H1 (cell line): ENCODE results near the gene ZFAND3. TPM values are rescaled to one million over a fixed set of nuclear protein-coding genes. Genes with fewer than 3 reads are reported as not detected.

Experiments
- CBX5 ChIP-seq: fragments of 300-800, 300-1000 bp; sonication (generic); IDR thresholded peaks from 2 replicates; pipeline ENCODE4 v1.7.1; 2016; ENCODE audit warnings: antibody characterized with exemption, low read length, low read depth
- CEBPB ChIP-seq: IDR thresholded peaks from 2 replicates; pipeline ENCODE4 v1.6.1; 2012; ENCODE audit warnings: low read depth, low read length
- CHD7 ChIP-seq: fragments of 300-600 bp; sonication (generic); IDR thresholded peaks from 2 replicates; pipeline ENCODE4 v1.7.1; 2012; ENCODE audit warnings: low read length, moderate library complexity, mild to moderate bottlenecking, inconsistent platforms; ENCODE audit not compliant: insufficient replicate concordance
- CTBP2 ChIP-seq: IDR thresholded peaks from 2 replicates; pipeline ENCODE4 v1.7.0; 2011; ENCODE audit warnings: borderline replicate concordance, mild to moderate bottlenecking, moderate library complexity, mixed read lengths, low read length; ENCODE audit not compliant: insufficient read depth, insufficient read length
- EGR1 ChIP-seq: IDR thresholded peaks from 2 replicates; pipeline ENCODE4 v1.6.1; 2011; ENCODE audit warnings: low read depth, low read length, borderline replicate concordance
- EZH2 ChIP-seq: fragments of 200-600 bp; sonication (generic); IDR thresholded peaks from 2 replicates; pipeline ENCODE4 v1.7.1; 2012; ENCODE audit warnings: low read depth, mild to moderate bottlenecking, moderate library complexity, low read length, inconsistent platforms; ENCODE audit not compliant: severe bottlenecking
- FOSL1 ChIP-seq: IDR thresholded peaks from 2 replicates; pipeline ENCODE4 v1.6.1; 2011; ENCODE audit warnings: mild to moderate bottlenecking, low read depth, low read length, moderate library complexity; ENCODE audit not compliant: insufficient read depth
- KDM4A ChIP-seq: IDR thresholded peaks from one replicate; pipeline ENCODE4 v1.7.1; 2012; ENCODE audit warnings: low read depth, mild to moderate bottlenecking, moderate library complexity, low read length, inconsistent platforms; ENCODE audit not compliant: severe bottlenecking
- NRF1 ChIP-seq: IDR thresholded peaks from 2 replicates; pipeline ENCODE4 v1.6.1; 2011; ENCODE audit warnings: mild to moderate bottlenecking, low read depth, low read length, improper control_type of control experiment
- POLR2A ChIP-seq, 2 experiments: IDR thresholded peaks; 1 replicate in 1 of 2; 2 replicates in 1 of 2; pipeline ENCODE4 v1.6.1; 2011; ENCODE audit warnings: low read depth in 2 of 2, low read length in 2 of 2, mild to moderate bottlenecking in 2 of 2; ENCODE audit errors: control extremely low read depth in 1 of 2
- RXRA ChIP-seq: IDR thresholded peaks from 2 replicates; pipeline ENCODE4 v1.6.1; 2011; ENCODE audit warnings: low read depth, mild to moderate bottlenecking, low read length, moderate library complexity; ENCODE audit not compliant: insufficient read depth
- polyA plus RNA-seq, 7 experiments: library from polyadenylated mRNA; depleted of rRNA in 3 of 7; stranded (reverse) in 5 of 7; unstranded in 2 of 7; fragments of >200 nt in 5 of 7; fragments of 200-250 nt in 2 of 7; gene quantifications; 1 replicate in 5 of 7; 2 replicates in 1 of 7; 4 replicates in 1 of 7; pipeline versions ENCODE4 v1.2.1 to v1.2.3, GENCODE V29; 2011 to 2013; ENCODE audit warnings: missing spikeins in 2 of 7, mixed read lengths in 2 of 7
- total RNA-seq: library from RNA; stranded (reverse); fragmentation: NEBNext Ultra II Directional; extraction: Animal tissue kit (Norgen Biotek cat#: 25700); gene quantifications from 2 replicates; pipeline ENCODE4 v1.2.1, GENCODE V29; 2021

The ZFAND3 gene
- total and polyA plus RNA-seq, 2 of the 8 experiments (the other 6 are each of a cell fraction or from before 2014, with no cell fraction given), result 13.0 to 51.3 TPM

DNA sequence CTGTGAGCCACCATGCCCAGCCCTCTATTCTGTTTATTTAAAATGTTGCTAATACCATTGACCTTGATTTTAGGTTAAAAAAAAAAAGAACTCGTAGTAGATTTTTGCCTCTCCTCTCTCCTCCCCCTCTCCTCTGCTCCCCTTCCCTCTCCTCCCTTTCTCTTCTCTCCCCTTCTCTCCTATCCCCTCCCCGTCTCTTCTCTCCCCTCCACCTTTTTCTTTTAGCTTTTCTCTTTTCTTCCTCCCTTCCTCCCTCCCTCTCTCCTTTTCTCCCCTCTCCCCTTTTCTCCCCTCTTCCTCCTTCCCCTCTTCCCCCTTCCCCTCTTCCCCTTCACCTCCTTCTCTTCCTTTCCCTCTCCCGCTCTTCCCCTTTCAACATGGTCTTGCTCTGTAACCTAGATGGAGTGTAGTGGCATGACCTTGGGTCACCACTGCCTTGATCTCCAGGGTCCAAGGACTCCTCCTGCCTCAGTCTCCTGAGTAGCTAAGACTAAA, 223.8 kb downstream of the ZFAND3 start (continued):
- TF ChIP-seq CHD7 (no peak), EGR1 (no peak), CBX5 (no peak), NRF1 (no peak), KDM4A (no peak), FOSL1 (no peak), EZH2 (no peak), RXRA (no peak), POLR2A (IDR thresholded peaks at IDR 0.05; ENCODE audit: control extremely low read depth in 1 of 2, low read depth in 2 of 2, low read length in 2 of 2) (no peak), CEBPB (no peak), CTBP2 (no peak)
